CD4-positive, alpha-beta T cell treated with Interleukin-4 for 1 hour (primary cell): ENCODE results near the gene PSEN1.
A peak's percentile ranks its signal among the peaks of the same experiment; 100 is the strongest.

ENCODE experiments used
- DNase-seq, 2 donors: peaks; one replicate each; pipeline ENCODE4 v3.0.0-alpha.2; 2020 to 2022

PSEN1 gene

DNA sequence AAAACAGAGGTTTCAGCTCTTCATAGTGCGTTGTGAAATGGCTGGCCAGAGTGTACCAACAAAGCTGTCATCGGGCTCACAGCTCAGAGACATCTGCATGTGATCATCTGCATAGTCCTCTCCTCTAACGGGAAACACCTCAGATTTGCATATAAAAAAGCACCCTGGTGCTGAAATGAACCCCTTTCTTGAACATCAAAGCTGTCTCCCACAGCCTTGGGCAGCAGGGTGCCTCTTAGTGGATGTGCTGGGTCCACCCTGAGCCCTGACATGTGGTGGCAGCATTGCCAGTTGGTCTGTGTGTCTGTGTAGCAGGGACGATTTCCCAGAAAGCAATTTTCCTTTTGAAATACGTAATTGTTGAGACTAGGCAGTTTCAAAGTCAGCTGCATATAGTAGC is 86.7 kb downstream of the PSEN1 start:
- DNase-seq, result no peak

DNA sequence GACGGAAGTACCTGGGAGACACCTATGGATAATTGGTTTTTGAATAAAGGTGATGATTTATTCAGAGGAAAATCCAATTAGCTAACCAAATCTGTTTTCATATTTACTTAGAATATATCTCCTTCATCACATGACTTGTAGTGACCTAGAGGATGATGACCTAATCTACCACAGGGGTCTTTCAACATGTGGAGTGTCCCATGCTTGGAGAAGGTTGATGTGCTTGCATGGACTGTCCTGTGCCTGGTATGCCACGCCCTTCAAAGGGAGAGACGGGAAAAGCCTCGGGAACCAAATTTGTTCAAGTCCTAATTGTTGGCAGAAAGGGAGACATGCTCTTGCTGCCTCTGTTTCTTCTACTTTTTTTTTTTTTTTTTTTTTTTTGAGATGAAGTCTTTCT is 89.2 kb downstream of the PSEN1 start:
- DNase-seq, result no peak

DNA sequence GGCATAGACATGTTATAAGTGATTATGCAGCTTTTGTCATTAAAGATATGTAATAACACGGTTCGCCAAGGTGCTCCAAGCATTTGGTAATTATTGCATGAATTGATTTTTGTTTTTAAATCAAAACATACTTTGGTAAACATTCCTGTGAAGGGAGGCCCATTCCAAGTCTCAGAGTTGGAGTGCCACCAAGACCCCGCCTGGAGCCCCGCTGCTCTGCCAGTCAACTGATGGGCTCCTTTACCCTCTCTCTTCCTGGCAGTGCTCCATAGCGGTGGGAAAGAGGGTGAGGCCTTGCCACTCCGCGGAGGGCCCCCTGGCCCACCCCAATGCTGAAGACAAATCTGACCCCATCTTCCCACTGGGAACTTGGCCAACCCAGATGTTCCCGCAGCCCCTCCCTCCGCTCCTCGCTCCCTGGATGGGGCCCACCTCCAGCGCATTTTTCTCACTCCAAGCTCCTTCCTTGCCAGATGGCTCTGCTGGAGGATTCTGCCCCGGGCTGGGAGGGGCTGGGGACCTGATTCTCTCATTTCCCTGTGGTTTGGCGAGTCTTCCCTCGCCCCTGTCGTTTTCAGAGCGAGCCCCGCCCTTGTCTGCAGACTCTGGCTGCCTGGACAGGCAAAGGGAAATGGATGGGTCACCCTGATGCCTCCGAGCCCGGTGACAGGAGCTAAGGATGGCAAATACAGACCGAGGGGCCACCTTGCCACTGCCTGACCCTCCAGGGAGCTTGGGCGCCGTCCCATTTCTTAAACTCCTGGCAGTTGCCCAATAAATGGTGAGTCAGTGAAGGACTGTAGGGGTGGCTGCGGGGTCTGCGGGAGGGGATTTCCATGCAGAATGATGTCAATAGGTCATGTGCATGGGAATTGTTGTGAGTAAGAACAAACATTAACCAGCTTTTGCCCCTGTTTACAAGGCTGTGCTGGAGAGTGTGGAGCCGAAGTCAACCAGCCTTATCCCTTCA is 91.8 kb downstream of the PSEN1 start:
- DNase-seq, result no peak

DNA sequence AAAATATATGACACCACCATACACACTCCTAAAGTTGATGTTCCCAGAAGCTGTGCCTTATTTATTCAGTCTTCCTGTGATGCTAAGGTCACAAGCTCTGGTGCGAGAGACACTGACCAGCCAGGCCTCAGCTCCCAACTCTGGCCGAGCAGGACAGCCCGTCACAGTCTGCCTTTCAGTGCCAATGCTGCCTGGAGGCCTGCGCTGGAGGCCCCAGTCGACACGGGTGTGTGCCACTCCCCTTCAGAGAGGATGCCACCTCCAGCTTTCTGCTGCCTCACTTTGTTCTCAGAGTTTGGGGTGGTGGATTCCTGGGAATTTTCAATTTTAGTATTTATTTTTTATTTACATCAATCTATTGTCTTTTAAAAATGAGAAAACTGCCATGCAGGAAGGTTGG is 93.7 kb downstream of the PSEN1 start:
- DNase-seq, result no peak

DNA sequence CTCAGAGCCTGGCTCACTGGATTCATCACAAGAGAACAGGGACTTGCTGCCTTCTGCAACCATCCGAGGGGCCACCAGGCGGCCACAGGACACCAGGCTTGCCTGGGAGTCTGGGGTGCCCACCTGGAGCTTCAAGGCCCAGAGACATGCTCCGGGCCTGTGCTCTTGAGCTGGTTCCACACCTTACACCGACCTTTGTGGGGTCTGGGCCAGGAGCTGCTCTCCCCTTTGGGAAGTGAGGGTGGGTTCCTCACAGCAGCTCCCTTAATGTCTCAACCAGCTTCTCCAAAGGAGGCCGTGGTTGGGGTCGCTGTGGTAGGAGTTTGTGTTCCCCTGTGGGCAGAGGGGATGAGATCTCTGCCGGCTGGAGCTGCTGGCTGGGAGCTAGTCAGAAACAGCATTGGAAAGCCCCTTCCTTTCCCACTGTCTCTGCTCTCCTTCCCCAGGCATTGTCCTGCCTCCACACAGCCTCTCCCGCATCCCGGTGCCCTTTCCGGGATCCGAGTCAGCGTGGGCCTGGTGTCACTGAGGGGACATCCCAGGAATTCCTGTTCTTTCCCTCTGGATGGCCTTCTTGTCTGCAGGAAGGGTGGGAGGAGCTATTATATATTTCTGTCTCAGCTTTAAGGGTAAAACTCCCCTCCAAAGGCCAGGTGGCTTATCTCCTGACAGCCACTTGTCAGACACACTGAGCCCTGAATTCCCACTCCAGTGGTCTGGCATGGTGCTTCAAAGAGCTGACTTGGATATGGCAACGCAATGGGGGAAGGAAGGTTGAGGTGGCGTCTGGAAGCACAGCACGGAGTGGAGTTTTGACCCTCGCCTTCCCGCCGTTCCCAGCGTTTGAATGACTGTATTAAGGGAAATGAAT is 95.9 kb downstream of the PSEN1 start:
- DNase-seq, result no peak

DNA sequence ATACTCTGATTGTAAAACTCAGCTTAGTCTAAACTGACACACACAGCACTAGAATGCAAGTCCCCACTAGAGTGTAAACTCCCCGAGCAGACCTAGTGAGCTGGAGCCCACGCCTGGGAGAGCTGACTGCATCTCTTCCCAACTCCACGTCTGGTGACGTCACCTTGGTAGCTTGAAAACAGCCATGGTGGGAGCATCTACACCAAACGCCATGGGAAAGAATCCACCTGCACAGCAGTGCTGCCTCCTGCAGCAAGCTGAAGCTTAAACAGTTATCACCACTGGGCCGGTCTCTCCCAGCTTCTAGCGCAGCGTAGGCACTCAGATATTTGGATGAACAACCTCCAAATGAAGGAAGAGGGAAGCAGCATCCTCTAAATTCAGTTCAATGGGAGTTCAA is 96.7 kb downstream of the PSEN1 start:
- DNase-seq, result no peak

DNA sequence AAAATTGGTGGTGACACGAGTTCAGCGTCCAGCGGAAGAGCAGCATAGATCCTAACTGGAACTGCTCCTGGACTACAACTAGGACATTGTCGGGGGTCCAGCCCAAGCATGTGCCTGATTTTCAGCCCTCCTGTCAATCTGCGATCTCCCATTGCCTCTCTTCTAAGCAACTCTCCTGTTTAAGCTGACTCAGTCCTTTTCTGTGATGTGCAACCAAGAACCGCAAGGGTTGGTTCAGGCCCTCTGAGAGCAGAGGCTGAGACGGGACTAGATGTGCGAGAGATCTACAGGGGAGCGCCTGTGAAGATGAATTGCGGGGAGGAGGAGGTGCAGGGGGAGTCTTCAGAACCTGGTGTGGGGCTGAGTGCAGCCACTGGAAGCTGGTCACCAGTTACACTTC is 97.3 kb downstream of the PSEN1 start:
- DNase-seq, result no peak

DNA sequence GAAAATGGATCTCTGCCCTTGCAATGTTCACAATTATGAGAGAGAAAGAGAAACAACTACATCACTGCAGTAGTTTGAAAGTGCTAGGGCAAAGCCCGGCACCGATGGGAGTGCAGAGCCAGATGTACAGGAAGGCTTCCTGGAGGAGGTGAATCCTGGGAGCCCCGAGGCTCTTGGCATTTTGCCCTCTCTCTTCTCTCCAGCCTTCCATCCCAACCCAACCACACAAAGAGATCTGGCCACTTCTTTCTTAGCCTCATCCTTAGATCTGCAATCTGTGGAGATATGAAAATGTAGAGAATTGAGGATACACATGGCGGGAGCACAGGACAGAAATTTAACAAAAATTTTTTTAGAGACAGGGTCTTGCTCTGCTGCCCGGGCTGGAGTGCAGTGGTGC is 97.7 kb downstream of the PSEN1 start:
- no peak for DNase-seq

DNA sequence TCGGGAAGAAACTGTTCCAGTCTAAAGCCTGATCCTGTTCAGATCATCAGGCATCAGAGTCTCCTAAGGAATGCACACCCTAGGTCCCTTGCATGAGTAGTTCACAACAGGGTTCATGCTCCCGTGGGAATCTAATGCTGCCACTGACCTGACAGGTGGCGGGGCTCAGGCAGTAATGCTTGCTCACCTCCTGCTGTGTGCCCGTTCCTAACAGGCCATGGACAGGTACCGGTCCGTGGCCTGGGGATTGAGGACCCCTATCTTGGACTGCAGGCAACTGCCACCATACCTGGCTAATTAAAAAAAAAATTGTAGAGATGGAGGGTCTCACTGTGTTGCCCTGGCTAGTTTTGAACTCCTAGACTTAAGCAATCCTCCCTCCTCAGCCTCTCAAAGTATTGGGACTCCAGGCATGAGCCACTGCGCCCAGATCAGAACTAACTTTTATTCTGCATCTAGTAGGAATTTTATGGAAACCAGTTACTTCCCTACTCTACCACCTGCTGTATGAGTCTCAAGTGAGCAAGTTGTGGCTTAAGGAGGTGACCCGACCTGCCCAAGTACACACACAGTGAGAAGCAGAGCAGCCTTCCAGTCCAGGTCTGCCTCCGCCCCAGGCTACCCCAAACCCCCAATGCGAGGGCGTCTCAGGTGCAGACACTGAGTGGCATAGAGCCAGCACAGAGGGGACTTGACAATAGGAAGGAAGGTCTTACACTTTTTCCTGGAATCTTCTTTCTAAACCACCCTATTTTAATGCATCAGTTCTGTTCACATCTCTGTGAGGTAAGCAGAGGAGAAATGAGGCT is 98.5 kb downstream of the PSEN1 start:
- DNase-seq, result no peak

DNA sequence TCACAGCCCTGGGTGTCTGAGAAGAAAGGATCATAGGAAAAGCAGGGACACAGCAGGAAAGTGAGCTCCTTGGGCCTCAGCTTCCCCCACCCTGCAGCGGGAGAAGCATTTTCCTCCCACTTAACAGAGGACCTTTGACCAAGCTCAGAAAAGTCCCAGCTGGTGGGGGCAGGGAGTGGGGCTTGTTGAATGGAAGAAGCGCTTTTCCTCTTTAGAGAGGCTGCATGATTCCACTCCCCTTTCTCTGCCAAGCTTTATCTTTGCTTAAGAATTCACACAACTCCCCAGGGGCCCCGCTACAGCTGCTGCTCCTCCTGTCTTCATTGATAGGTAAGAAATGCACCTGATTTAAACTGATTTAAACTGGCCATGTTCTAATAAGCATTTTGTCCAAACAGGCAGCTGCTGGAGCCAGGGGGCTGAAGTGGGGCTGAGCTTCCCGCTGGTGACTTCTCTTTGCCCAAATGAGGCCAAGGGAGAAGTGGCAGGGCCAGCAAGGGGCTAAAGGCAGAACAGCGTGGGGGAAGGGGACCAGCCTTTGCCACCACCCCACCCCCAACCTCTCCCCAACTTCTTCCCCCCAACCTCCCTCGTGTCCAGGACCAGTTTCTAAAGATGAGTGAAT is 99.3 kb downstream of the PSEN1 start:
- DNase-seq, result no peak

DNA sequence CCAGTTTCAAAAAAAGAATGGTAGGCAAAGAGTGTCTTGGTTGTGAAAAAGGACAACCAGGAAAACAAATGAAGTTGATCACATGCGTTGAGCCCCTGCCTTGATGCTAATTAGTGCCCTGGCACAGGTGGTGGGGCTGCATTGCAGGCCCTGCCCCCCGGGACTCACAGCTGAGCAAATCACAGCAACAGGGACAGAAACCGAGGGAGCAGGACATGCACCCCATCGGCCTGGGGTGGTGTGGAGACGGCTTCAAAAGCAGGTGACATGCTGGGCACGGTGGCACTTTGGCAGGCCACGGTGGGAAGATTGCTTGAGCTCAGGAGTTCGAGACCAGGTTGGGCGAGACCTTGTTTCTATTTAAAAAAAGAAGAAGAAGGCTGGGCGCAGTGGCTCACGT is 99.8 kb downstream of the PSEN1 start:
- no peak for DNase-seq

DNA sequence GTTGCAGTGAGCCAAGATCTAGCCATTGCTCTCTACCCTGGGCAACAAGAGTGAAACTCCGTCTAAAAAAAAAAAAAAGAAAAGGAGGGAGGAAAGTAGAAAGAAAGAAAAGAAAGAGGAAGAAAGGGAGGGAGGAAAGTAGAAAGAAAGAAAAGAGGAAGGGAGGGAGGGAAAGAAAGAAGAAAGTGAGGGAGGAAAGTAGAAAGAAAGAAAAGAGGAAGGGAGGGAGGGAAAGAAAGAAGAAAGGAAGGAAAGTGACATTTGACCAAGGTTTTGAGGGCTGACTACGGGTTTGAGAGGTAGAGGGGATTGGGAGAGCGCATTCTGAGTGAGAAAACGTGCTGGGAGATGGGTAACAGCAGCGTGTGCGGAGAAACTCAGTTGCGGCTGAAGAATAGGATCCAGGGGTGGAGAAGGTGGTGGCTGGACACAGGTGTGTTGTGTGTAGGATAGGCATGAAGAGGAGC is 100.5 kb downstream of the PSEN1 start:
- DNase-seq, result no peak

DNA sequence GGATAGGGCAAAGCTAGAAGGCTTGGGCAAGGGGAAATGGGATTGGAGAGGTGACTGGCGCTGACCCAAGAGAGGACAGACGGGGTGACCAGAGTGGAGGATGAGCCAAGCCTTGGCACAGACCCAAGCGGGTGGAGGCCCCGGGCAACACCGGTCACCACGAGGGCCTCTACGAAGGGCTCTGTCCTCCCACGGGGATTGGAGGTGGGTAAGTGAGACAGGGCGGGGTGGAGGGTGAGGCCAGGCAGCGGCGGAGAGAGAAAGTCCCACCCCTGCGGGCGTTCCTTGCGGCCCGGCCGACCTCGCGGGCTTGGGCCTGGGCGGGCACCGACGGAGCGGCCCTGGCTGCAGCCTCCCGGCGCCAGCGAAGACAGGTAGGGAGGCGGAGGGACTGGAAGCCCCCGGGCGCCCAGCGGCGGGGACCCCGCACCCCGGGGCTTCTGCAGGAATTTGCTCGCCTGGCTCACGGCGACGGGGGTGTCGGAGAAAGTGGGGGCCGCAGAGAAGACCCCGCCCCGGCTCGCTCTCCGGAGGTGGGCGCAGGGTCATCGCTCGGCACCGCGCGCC is 101.0 kb downstream of the PSEN1 start, which contains the start of gene PAPLN:
PAPLN (plus strand) TSS at position 288 of the 567 bp plus-strand sequence. CDS start 2,273 bp downstream, outside the sequence.
- peak in 1 of 2 donors; percentile 20 for DNase-seq

DNA sequence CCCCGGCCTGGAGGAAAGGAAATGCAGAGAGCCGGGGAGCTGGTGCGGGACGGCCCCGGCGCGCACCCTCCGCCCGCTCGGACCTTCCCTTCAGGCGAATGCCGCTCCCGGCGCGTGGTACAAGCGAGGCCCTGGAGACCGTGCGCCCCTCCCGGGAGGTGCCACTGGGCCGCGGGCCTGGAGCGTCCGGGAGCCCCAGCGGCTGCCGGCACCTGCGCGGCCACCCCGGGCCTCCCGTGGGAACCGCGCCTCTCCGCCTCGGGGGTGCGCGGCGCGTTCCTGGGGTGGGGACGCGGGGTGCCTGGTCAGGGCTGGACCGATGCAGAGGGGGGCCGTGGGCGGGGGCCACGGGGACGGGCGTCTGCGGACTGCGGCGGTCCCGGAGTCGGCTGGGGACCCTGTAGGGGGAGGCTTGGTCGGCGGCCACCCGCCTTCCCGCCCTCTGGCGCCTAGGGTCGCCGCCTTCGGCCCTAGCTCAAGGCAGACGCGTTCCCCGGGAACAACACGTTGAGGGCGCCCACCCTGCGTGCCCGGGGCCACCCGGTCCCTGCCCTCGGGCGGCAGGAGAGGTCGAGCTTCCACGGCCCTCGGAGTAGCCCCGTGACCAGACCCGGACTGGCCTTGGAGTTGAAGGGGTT is 101.6 kb downstream of the PSEN1 start:
- no peak for DNase-seq

DNA sequence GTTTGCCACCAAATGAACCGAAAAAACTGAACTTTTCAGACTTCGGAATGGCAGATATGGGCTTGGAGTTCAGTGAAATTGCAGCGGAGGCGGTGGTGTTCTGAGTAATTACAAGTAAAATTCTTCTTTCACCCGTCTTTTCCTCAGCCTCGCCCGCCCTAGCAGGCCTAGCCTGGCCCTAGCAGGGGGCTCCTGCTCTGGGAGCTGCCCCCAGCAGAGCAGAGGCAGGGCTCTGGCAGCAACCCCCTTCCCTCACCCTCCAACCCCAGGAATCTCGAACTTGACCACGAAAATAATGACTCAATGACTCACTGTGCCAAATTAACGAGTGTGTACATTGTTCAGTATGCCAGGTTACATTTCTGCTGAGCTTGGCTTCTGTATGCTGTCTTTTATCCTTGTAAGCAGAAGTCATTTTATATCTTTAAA is 102.1 kb downstream of the PSEN1 start:
- no peak for DNase-seq

DNA sequence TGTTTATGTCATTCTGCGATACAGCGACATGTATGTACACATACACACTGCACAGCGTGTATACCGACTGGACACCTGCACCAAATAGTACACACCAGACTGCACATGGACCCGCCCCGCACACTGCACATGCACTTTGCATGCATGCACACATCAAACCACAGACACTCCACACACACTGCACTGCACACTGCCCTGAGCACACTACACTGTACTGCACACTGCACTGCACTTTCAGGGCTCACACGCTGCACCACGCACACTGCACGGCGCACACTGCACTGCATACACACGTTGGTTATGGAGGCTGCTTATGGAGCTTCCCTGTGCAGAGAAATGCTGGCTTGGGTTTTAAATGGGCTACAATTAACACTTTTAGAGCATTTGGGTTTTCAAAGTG is 102.6 kb downstream of the PSEN1 start:
- DNase-seq, result no peak

DNA sequence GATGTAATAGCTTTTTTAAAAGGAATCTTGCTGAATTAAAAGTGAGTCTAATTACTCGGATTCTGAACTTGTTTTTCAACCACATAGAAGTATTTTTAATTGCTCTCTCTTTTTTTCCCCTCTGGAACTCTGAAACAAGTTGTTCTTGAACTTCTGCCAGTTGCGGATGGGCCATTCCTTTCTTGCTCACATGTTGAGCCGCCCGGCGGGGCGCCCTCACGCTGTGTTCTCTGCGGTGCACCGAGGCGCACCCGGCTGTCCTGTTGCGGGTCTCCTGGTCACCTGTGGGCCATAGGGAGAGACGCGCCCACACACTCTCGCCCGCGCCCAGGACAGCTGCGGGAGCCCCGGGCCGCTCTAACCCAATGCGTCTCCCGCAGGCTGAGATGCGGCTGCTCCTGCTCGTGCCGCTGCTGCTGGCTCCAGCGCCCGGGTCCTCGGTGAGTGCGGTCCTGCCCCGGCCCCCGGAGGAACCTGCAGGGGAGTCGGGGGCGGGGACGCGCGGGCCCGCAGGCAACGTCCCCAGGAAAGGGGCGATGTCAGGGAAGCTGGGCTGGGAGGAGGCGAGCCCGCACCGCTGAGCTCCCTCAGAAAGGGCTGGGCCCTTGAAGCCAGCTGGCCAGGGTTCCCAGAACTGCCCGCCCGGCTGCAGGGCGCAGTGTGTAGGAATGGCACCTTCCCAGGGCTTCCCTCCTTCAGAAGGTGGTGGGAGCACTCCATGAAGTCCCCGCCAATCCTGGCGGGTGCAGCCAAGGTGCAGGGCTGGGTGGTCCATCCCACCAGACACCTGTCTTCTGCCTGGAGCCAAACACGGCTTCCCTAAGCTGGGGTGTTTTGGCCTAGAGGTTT is 103.3 kb downstream of the PSEN1 start:
- DNase-seq, result no peak

DNA sequence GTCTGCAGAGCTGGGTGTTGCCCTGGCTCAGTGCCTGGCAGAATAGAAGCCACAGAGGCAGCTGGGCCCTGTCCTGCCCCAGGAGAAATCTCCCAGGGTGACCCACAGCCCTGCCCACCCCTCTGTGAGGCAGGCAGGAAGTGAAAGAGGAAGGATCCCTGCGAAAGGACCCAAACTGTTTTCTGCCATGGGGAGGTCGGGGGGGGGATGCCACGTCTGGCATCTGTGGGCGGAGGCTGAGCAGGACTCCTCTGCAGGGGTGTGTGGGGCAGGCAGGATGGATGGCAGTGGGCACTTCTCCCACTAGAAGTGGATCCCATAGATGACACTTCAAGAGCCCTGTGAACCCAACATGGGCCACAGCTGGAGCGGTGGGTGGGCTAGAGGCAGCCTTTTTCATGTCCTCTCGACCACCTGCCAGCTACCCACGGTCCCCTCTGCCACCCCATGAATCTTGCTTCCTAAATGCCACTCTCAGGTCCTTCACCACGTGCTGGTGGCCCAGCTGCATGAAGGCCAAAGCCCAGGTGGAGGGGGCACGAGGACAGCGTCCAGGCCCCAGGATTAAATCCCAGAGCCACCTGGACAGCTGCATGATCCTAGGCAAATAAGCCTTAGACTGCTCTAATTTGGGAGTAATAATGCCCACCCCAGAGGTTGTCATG is 104.6 kb downstream of the PSEN1 start:
- peak in 1 of 2 donors; percentile 24 for DNase-seq

DNA sequence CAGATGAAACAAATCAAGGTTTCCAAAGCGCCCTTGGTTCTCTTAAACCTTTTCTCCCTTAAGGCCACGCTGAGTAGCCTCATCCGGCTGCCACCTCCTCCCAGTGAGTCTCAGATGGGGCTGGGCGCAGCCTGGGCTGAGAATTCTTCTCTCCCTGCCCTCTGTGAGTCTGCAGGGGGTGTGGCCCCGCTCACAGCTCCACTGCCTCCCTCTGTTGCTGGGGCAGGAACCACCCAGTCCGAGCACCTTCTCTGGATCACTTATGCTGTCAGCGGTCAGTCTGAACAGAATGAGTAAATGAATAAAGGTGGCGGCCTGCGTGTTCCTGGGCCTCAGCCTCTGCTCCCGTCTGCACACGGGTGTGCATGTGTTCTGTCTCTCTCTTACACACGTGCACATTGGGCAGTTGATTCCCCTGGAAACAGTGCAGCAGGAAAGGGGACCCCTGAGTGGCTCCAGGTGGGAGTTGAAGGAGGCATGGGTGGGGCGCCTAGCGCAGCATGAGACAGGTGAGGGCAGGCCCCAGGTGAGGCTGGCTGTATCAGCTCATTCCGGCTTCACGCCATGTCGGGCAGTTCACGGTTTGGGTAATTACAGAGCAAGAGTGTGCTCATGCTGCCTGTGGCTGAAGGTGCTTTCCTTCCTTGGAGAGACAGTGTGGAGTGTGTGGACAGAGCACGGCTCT is 105.3 kb downstream of the PSEN1 start:
- DNase-seq, result no peak
